NOMO-1 treated with DMSO at 0.1 percent for 48 hours (cell line): ENCODE results near the gene LPCAT1.

Source experiments
- DNase-seq: peaks from one replicate; lab custom pipeline; 2025; ENCODE audit not compliant: unreplicated experiment; lab: John Stamatoyannopoulos, UW

The LPCAT1 gene

GRCh38 chr5:1446602-1447343 lies 77.0 kb downstream of the LPCAT1 start:
- DNase-seq, result no peak

DNA sequence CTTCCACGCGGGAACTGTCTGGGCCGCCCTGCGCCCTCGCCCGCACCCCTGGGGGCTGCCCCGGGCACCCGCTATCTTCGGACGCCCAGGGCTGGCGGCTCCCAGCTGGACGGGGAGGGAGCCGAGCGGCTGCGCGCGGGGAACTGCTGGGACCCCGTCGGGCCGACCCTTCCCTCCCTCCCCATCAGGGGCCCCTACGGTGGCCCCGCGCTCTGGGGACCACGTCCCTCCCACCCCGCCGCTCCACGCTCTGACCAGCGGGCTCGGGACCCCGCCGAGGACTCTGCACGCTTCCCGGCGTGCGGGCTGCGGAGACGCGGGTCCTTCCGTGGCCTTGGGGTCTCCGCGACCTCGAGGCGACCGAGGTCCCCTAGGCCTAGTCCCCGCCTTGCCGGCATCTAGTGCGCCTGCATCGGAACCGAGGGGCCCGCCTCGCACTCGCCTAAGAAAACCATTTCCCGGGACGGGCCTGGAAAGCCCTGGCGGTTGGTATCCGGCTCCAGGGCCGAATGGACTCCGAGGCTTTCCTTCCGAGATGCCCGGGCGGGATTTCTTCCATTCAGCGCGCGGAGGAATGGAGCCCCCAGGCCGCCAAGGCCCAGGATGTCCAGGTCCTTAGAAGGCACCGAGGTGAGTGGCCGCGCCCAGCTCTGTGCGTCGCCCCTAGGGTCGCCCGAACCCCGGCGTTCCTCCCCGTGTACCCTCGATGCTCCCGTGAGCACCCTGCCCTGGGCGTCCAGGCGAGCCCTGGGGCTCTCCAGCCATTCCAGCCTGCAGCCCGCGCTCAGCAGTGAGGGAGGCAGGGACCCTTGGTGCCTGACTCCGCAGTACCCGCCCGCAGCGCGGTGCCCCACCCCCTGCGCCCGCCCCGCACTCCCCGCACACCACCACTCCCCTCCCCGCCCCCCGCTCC lies 77.8 kb downstream of the LPCAT1 start:
- DNase-seq, result no peak

- DNase-seq, result no peak
Measured at GRCh38 chr5:1445313-1445688, 78.5 kb downstream of the LPCAT1 start, which contains the start of gene SLC6A3. Gene SLC6A3 (minus strand): TSS chr5:1445440. CDS start chr5:1443197, 2,243 bp downstream.

GRCh38 chr5:1444361-1445189 lies 79.2 kb downstream of the LPCAT1 start:
- DNase-seq, result no peak

DNA sequence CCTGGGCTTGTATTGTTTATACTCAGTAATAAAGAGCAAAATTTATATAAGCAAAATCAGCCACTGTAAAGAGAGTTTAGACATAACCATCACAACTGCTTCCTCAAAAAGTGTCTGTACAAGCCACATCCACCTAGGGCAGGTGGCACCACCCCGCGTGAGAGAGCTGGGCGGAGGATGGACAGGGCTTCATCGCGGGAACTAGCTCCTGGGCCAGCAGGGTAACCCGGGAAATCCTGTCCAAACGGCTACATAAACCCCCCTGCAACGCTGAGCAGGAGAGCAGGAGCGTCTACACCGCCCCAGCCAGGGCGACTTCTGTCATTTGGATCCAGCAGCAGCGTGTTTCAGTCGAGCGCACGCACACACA lies 79.8 kb downstream of the LPCAT1 start:
- no peak for DNase-seq

GRCh38 chr5:1443171-1443570 lies 80.6 kb downstream of the LPCAT1 start:
- no peak for DNase-seq

- no peak for DNase-seq
Measured at GRCh38 chr5:1442222-1443145, 81.3 kb downstream of the LPCAT1 start.

GRCh38 chr5:1441166-1441865 lies 82.4 kb downstream of the LPCAT1 start:
- no peak for DNase-seq

DNA sequence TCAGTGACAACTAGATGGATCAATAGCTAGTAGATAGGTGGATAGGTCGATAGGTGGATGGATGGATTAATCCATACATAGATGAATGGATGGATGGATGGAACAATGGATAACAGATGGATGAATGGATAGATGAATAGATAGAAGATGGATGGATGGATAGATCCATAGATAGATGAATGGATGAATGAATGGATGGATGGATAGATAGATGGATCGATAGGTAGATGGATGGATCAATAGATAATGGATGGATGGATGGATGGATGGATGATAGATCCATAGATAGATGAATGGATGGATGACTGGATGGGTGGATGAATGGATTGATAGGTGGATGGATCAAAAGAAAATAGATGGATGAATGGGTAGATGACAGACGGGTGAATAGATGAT lies 83.7 kb downstream of the LPCAT1 start:
- DNase-seq, result no peak

- DNase-seq, result no peak
Measured at GRCh38 chr5:1439388-1440097, 84.2 kb downstream of the LPCAT1 start.

- DNase-seq, result no peak
Measured at GRCh38 chr5:1438871-1439270, 84.9 kb downstream of the LPCAT1 start.

DNA sequence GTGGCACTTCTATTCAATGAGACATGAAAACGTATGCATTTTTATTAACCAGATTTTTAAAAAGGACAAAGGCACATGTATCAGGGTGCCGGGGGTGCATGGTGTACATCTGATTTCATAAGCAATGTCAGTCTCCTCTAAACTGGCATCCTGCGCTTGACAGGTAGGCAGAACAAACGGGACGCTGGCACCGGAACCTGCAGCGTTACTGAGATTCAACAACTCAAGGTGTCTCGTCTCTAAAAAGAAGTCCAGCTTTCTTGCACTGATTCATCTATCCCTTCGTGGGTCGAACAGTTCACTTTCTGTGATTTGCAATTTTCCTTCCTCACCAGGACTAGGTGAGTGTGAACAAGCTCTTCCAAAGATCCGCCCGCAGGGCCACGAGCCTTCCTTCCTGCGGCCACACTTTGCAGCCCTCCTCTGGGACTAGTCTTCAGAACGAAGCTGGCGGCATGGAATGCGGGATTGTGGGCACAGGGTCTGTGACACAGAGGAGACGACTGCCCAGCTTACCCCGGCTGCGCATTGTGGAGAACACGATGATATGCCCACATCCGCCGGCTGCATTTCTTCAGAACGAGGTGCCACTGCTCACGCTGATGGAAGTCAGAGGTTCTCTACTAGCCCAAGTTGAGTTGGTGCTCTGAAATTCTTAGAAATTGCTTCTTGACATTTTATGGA lies 85.7 kb downstream of the LPCAT1 start:
- no peak for DNase-seq

DNA sequence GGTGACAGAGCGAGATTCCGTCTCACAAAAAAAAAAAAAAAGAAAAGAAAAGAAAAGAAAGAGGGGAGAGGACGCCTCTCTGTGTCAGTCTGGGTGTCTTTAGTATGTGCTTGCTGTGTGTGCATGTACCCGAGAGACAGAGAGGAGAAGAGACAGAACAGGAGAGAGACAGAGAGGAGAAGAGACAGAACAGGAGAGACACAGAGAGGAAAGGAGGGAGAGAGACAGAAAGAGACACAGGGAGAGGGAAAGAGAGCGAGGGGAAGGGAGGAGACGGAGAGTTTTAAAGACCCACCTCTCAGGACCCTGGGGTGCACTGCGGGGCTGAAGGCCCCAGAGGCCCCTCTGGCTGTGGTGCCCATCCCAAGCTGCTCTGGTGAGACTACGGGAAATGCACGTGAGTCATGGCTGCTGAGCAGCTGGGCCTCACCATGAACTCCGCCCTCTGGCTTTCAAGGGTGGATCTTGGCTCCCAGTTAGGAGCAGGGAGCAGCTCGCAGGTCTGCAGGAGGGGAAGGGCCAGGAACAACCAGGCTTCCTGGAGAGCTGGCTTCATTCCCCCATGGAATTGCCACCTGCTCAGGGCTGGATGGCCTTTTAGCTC lies 86.4 kb downstream of the LPCAT1 start:
- DNase-seq, result no peak

GRCh38 chr5:1436681-1437080 lies 87.1 kb downstream of the LPCAT1 start:
- no peak for DNase-seq

DNA sequence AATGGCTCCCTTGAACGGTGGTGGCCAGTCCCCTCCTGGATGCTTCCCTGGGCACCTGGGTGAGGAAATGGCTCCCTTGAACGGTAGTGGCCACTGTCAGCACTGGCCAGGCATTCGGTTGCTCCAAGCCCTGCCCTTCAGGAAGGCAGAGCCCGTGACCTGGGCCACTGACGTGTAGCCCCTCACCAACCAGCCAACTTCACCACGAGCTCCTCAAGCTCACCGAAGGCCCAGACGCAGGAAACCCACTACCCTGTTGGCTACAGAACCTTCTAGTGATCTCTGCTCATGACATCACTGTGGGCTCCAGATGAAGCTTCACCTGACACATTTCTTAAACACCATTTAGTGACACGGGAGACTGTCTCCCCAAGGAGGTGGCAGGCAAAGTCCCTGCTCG lies 87.7 kb downstream of the LPCAT1 start:
- no peak for DNase-seq

- DNase-seq, result no peak
Measured at GRCh38 chr5:1435369-1435768, 88.4 kb downstream of the LPCAT1 start.

DNA sequence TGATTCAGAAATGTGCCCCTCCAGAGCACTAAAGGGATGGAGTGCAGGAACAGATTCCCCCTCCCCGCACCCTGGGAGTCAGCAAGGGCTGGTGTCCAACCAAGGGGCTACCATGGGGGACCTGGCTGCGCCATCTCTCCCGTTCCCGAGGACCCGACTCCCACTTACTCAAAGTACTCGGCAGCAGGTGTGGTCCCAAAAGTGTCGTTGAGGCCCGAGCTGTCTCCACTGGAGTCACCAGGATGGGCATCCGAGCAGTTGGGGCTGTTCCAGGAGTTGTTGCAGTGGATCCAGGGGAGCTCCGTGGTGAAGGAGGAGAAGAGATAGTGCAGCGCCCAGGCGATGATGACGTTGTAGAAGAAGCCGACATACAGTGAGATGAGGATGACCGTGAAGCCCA lies 91.5 kb downstream of the LPCAT1 start:
- DNase-seq, result no peak

- DNase-seq, result no peak
Measured at GRCh38 chr5:1431896-1432295, 91.9 kb downstream of the LPCAT1 start.
